ENCODE results near the gene TSGA10IP.

GRCh38 chr11:65982824-65983588 lies 37.7 kb downstream of the TSGA10IP start:
- TF ChIP-seq POLR2A (IDR thresholded peaks at IDR 0.05) (no peak), POLR2AphosphoS5 (IDR thresholded peaks at IDR 0.05) (no peak), CTCF (IDR thresholded peaks at IDR 0.05) (no peak), EP300 (IDR thresholded peaks at IDR 0.05) (no peak)

All from upper lobe of left lung (tissue), 4 donors.